ENCODE results near the gene COL5A1.
"Not testable (repeated sequence)": the region's sequence is repeated elsewhere in the genome, so short reads cannot be mapped to it uniquely, and the experiment has no call there.

Gene COL5A1

GRCh38 chr9:134678666-134679443 lies 37.3 kb downstream of the COL5A1 start:
- no peak for DNase-seq (ENCODE audit: low spot score)

GRCh38 chr9:134679616-134680392 lies 38.2 kb downstream of the COL5A1 start:
- DNase-seq (ENCODE audit: low spot score) = no peak

- DNase-seq (ENCODE audit: low spot score) = no peak
Observed at GRCh38 chr9:134680393-134681060, 38.9 kb downstream of the COL5A1 start.

- no peak for DNase-seq (ENCODE audit: low spot score)
Observed at GRCh38 chr9:134681061-134681661, 39.6 kb downstream of the COL5A1 start.

GRCh38 chr9:134682026-134682425 lies 40.4 kb downstream of the COL5A1 start:
- no peak for DNase-seq (ENCODE audit: low spot score)

GRCh38 chr9:134682651-134683364 lies 41.2 kb downstream of the COL5A1 start:
- DNase-seq (ENCODE audit: low spot score) = no peak

GRCh38 chr9:134683714-134684374 lies 42.2 kb downstream of the COL5A1 start:
- DNase-seq (ENCODE audit: low spot score) = no peak

- no peak for DNase-seq (ENCODE audit: low spot score)
Observed at GRCh38 chr9:134684375-134684723, 42.7 kb downstream of the COL5A1 start.

GRCh38 chr9:134684941-134685340 lies 43.3 kb downstream of the COL5A1 start:
- not testable (repeated sequence) for DNase-seq (ENCODE audit: low spot score)

GRCh38 chr9:134685784-134686183 lies 44.2 kb downstream of the COL5A1 start:
- no peak for DNase-seq (ENCODE audit: low spot score)

- no peak for DNase-seq (ENCODE audit: low spot score)
Observed at GRCh38 chr9:134686896-134687295, 45.3 kb downstream of the COL5A1 start.

- DNase-seq (ENCODE audit: low spot score) = no peak
Observed at GRCh38 chr9:134687556-134687955, 46.0 kb downstream of the COL5A1 start.

GRCh38 chr9:134688231-134688630 lies 46.6 kb downstream of the COL5A1 start:
- no peak for DNase-seq (ENCODE audit: low spot score)

GRCh38 chr9:134688661-134689320 lies 47.2 kb downstream of the COL5A1 start:
- DNase-seq (ENCODE audit: low spot score) = no peak

- peak; percentile 84 for DNase-seq (ENCODE audit: low spot score)
Observed at GRCh38 chr9:134689321-134690181, 47.9 kb downstream of the COL5A1 start.

- no peak for DNase-seq (ENCODE audit: low spot score)
Observed at GRCh38 chr9:134690301-134690751, 48.7 kb downstream of the COL5A1 start.

GRCh38 chr9:134690946-134691694 lies 49.5 kb downstream of the COL5A1 start:
- DNase-seq (ENCODE audit: low spot score) = no peak

- no peak for DNase-seq (ENCODE audit: low spot score)
Observed at GRCh38 chr9:134691695-134692572, 50.3 kb downstream of the COL5A1 start.

Measured in ecto neural progenitor cell (in vitro differentiated cells).